Measurements from ENCODE around the gene METAP1D.

Gene METAP1D

DNA sequence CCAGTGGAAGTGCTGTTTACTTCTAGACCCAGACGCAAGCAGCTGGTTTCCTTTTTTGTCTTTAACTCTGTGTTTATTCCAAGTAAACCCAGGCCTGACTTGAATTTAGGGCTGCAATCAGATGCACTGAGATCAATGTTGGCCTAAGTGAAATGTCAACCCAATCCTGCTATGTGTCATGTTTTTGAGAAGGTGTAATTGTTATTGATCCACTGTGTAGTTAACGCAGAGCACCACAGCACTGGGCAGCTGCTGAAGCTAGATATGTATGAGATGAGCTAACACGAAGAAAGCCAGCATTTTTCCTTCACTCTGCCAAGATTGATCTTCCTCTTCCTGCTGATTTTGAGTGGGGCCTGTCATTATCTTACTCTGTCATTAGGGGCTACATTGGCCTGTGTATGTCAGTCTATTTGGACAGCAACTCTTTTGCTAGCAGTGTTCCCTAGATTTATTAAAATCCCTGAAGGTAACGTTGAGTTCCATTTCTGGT is 66.7 kb downstream of the METAP1D start:
- TF ChIP-seq EGR1 (IDR thresholded peaks at IDR 0.05) = no peak
- TF ChIP-seq TEAD4 (IDR thresholded peaks at IDR 0.05) = no peak
- no peak for TF ChIP-seq EP300 (IDR thresholded peaks at IDR 0.05; ENCODE audit: borderline replicate concordance)
- TF ChIP-seq, protein P1, sequence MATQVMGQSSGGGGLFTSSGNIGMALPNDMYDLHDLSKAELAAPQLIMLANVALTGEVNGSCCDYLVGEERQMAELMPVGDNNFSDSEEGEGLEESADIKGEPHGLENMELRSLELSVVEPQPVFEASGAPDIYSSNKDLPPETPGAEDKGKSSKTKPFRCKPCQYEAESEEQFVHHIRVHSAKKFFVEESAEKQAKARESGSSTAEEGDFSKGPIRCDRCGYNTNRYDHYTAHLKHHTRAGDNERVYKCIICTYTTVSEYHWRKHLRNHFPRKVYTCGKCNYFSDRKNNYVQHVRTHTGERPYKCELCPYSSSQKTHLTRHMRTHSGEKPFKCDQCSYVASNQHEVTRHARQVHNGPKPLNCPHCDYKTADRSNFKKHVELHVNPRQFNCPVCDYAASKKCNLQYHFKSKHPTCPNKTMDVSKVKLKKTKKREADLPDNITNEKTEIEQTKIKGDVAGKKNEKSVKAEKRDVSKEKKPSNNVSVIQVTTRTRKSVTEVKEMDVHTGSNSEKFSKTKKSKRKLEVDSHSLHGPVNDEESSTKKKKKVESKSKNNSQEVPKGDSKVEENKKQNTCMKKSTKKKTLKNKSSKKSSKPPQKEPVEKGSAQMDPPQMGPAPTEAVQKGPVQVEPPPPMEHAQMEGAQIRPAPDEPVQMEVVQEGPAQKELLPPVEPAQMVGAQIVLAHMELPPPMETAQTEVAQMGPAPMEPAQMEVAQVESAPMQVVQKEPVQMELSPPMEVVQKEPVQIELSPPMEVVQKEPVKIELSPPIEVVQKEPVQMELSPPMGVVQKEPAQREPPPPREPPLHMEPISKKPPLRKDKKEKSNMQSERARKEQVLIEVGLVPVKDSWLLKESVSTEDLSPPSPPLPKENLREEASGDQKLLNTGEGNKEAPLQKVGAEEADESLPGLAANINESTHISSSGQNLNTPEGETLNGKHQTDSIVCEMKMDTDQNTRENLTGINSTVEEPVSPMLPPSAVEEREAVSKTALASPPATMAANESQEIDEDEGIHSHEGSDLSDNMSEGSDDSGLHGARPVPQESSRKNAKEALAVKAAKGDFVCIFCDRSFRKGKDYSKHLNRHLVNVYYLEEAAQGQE (IDR thresholded peaks at IDR 0.05; ENCODE audit: low read depth) = no peak
- TF ChIP-seq, protein P2, sequence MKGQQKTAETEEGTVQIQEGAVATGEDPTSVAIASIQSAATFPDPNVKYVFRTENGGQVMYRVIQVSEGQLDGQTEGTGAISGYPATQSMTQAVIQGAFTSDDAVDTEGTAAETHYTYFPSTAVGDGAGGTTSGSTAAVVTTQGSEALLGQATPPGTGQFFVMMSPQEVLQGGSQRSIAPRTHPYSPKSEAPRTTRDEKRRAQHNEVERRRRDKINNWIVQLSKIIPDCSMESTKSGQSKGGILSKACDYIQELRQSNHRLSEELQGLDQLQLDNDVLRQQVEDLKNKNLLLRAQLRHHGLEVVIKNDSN (IDR thresholded peaks at IDR 0.05) = no peak
- no peak for TF ChIP-seq FOXM1 (IDR thresholded peaks at IDR 0.05; ENCODE audit: borderline replicate concordance, low read depth)
- no peak for TF ChIP-seq RAD21 (IDR thresholded peaks at IDR 0.05; ENCODE audit: low read depth)
- TF ChIP-seq ZBTB7A (IDR thresholded peaks at IDR 0.05; ENCODE audit: low read depth) = no peak
- TF ChIP-seq MAX (IDR thresholded peaks at IDR 0.05) = no peak
- TF ChIP-seq TAF1 (IDR thresholded peaks at IDR 0.05; ENCODE audit: low read depth) = no peak
- TF ChIP-seq CREB1 (IDR thresholded peaks at IDR 0.05; ENCODE audit: low read depth) = no peak
- no peak for TF ChIP-seq YY1 (IDR thresholded peaks at IDR 0.05; ENCODE audit: low read depth)
- no peak for TF ChIP-seq NFIC (IDR thresholded peaks at IDR 0.05)
- no peak for TF ChIP-seq TCF12 (IDR thresholded peaks at IDR 0.05; ENCODE audit: low read depth)
- no peak for TF ChIP-seq CEBPB (IDR thresholded peaks at IDR 0.05)

- TF ChIP-seq FOXM1 (IDR thresholded peaks at IDR 0.05; ENCODE audit: borderline replicate concordance, low read depth) (no peak), MAX (IDR thresholded peaks at IDR 0.05) (no peak), ZBTB7A (IDR thresholded peaks at IDR 0.05; ENCODE audit: low read depth) (no peak), TEAD4 (IDR thresholded peaks at IDR 0.05) (no peak), NFIC (IDR thresholded peaks at IDR 0.05) (no peak), CREB1 (IDR thresholded peaks at IDR 0.05; ENCODE audit: low read depth) (no peak), EGR1 (IDR thresholded peaks at IDR 0.05) (no peak), TCF12 (IDR thresholded peaks at IDR 0.05; ENCODE audit: low read depth) (no peak), YY1 (IDR thresholded peaks at IDR 0.05; ENCODE audit: low read depth) (no peak), CEBPB (IDR thresholded peaks at IDR 0.05) (no peak), TAF1 (IDR thresholded peaks at IDR 0.05; ENCODE audit: low read depth) (no peak), EP300 (IDR thresholded peaks at IDR 0.05; ENCODE audit: borderline replicate concordance) (no peak), RAD21 (IDR thresholded peaks at IDR 0.05; ENCODE audit: low read depth) (no peak)
- TF ChIP-seq, protein P1 (IDR thresholded peaks at IDR 0.05; ENCODE audit: low read depth) = no peak
- TF ChIP-seq, protein P2 (IDR thresholded peaks at IDR 0.05) = no peak
Measured at GRCh38 chr2:172070936-172071335, 71.2 kb downstream of the METAP1D start.

- TF ChIP-seq TCF12 (IDR thresholded peaks at IDR 0.05; ENCODE audit: low read depth) = no peak
- no peak for TF ChIP-seq TEAD4 (IDR thresholded peaks at IDR 0.05)
- TF ChIP-seq RAD21 (IDR thresholded peaks at IDR 0.05; ENCODE audit: low read depth) = no peak
- TF ChIP-seq CREB1 (IDR thresholded peaks at IDR 0.05; ENCODE audit: low read depth) = no peak
- no peak for TF ChIP-seq EP300 (IDR thresholded peaks at IDR 0.05; ENCODE audit: borderline replicate concordance)
- TF ChIP-seq FOXM1 (IDR thresholded peaks at IDR 0.05; ENCODE audit: borderline replicate concordance, low read depth) = no peak
- TF ChIP-seq, protein P2 (IDR thresholded peaks at IDR 0.05) = no peak
- TF ChIP-seq CEBPB (IDR thresholded peaks at IDR 0.05) = no peak
- TF ChIP-seq, protein P1 (IDR thresholded peaks at IDR 0.05; ENCODE audit: low read depth) = no peak
- TF ChIP-seq MAX (IDR thresholded peaks at IDR 0.05) = no peak
- TF ChIP-seq EGR1 (IDR thresholded peaks at IDR 0.05) = no peak
- no peak for TF ChIP-seq YY1 (IDR thresholded peaks at IDR 0.05; ENCODE audit: low read depth)
- no peak for TF ChIP-seq TAF1 (IDR thresholded peaks at IDR 0.05; ENCODE audit: low read depth)
- no peak for TF ChIP-seq ZBTB7A (IDR thresholded peaks at IDR 0.05; ENCODE audit: low read depth)
- TF ChIP-seq NFIC (IDR thresholded peaks at IDR 0.05) = no peak
Measured at GRCh38 chr2:172072303-172072702, 72.5 kb downstream of the METAP1D start.
